B cell (primary cell): ENCODE measurements around the gene MOB1A. TPM values are rescaled to one million over a fixed set of nuclear protein-coding genes. Genes with fewer than 3 reads are reported as not detected.
"Not testable (repeated sequence)": the region's sequence is repeated elsewhere in the genome, so short reads cannot be mapped to it uniquely, and the experiment has no call there.

ENCODE experiments used
- ATAC-seq: fragments of 200-7000 bp; cut with Tn5 transposase; one replicate; pipeline ENCODE4 v1.10.0; 2021; ENCODE audit warnings: low read depth, mild to moderate bottlenecking, moderate number of reproducible peaks, moderate library complexity
- CTCF ChIA-PET: fragments of 350-600 bp; sonication (Branson Sonifier 250); formaldehyde crosslinking; loops from one replicate; lab custom pipeline; 2021; ENCODE audit warnings: antibody characterized with exemption, inconsistent platforms; lab: Charles Lee
- POLR2A ChIA-PET: fragments of 350-600 bp; sonication (Branson Sonifier 250); formaldehyde crosslinking; loops from one replicate; lab custom pipeline; 2021; ENCODE audit warnings: antibody characterized with exemption; lab: Charles Lee
- DNase-seq: peaks from one replicate; pipeline ENCODE4 v3.0.0; 2013
- H2AFZ ChIP-seq: 2 replicates; pipeline ENCODE4 v1.6.1; 2012; ENCODE audit warnings: mild to moderate bottlenecking, low read depth, low read length; ENCODE audit not compliant: insufficient read depth, poor library complexity, severe bottlenecking
- H3K27ac ChIP-seq, 2 donors: 1 replicate in 1 of 2; 2 replicates in 1 of 2; pipeline ENCODE4 v1.5.1; 2012 to 2013; ENCODE audit warnings: low read length in 2 of 2, mild to moderate bottlenecking in 2 of 2, moderate library complexity in 1 of 2
- H3K27me3 ChIP-seq, 4 experiments: fragments of 200-600 bp in 1 of 4; sonication (generic) in 1 of 4; replicated peaks in 1 of 4; 1 replicate in 2 of 4; 2 replicates in 2 of 4; pipeline versions ENCODE4 v1.6.1 to v1.7.0; 2013 to 2016; ENCODE audit warnings: low read length in 3 of 4, mild to moderate bottlenecking in 2 of 4, mixed read lengths in 1 of 4, moderate library complexity in 1 of 4; ENCODE audit not compliant: insufficient read depth in 4 of 4, control insufficient read depth in 3 of 4; ENCODE audit errors: control extremely low read depth in 1 of 4
- H3K36me3 ChIP-seq, 2 experiments: replicated peaks in 1 of 2; 1 replicate in 1 of 2; 2 replicates in 1 of 2; pipeline versions ENCODE4 v1.6.1 to v1.7.1; 2013; ENCODE audit warnings: low read length in 1 of 2; ENCODE audit not compliant: insufficient read depth in 2 of 2, control insufficient read depth in 1 of 2; ENCODE audit errors: control extremely low read depth in 1 of 2, extremely low read depth in 1 of 2
- H3K4me1 ChIP-seq, 2 donors: fragments of 200-600 bp in 1 of 2; sonication (generic) in 1 of 2; 1 replicate in 1 of 2; 2 replicates in 1 of 2; pipeline versions ENCODE4 v1.5.1 to v1.6.1; 2013 to 2017; ENCODE audit warnings: low read length in 2 of 2; ENCODE audit not compliant: control insufficient read depth in 2 of 2, insufficient read depth in 2 of 2
- H3K4me2 ChIP-seq: replicated peaks from 2 replicates; pipeline ENCODE3; 2012; ENCODE audit warnings: mild to moderate bottlenecking, low read depth, low read length; ENCODE audit not compliant: poor library complexity, severe bottlenecking
- H3K4me3 ChIP-seq, 5 experiments: fragments of 200-600 bp in 1 of 5; sonication (generic) in 1 of 5; 1 replicate in 3 of 5; 2 replicates in 2 of 5; pipeline versions ENCODE4 v1.5.1 to v1.7.0; 2011 to 2016; ENCODE audit warnings: low read length in 4 of 5, mild to moderate bottlenecking in 4 of 5, low read depth in 2 of 5, control low read depth in 1 of 5, moderate library complexity in 1 of 5; ENCODE audit not compliant: insufficient read depth in 1 of 5; ENCODE audit errors: control extremely low read depth in 1 of 5, extremely low read depth in 1 of 5
- H3K79me2 ChIP-seq: fragments of 200-600 bp; sonication (generic); one replicate; pipeline ENCODE4 v1.6.0; 2016; ENCODE audit warnings: low read length; ENCODE audit not compliant: control insufficient read depth, insufficient read depth
- H3K9ac ChIP-seq: fragments of 200-600 bp; sonication (generic); 2 replicates; pipeline ENCODE4 v1.6.1; 2017; ENCODE audit warnings: mild to moderate bottlenecking, low read length, moderate library complexity
- H3K9me3 ChIP-seq, 3 donors: one replicate each; pipeline versions ENCODE4 v1.6.1 to v1.7.1; 2013; ENCODE audit warnings: low read length in 2 of 3; ENCODE audit not compliant: control insufficient read depth in 2 of 3, insufficient read depth in 1 of 3; ENCODE audit errors: control extremely low read depth in 1 of 3
- H4K20me1 ChIP-seq: 2 replicates; pipeline ENCODE4 v1.6.0; 2012; ENCODE audit warnings: mild to moderate bottlenecking, low read length; ENCODE audit not compliant: insufficient read depth, control insufficient read depth, poor library complexity, severe bottlenecking
- H3K27ac Mint-ChIP-seq: one replicate; pipeline ENCODE4 v1.8.0; 2021; ENCODE audit warnings: mixed read lengths
- H3K27me3 Mint-ChIP-seq: one replicate; pipeline ENCODE4 v1.8.0; 2021; ENCODE audit warnings: mixed read lengths
- H3K4me1 Mint-ChIP-seq: one replicate; pipeline ENCODE4 v1.8.0; 2021; ENCODE audit warnings: mixed read lengths
- H3K4me3 Mint-ChIP-seq: one replicate; pipeline ENCODE4 v1.8.0; 2021; ENCODE audit warnings: mixed read lengths
- H3K9me3 Mint-ChIP-seq: one replicate; pipeline ENCODE4 v1.8.0; 2022; ENCODE audit warnings: mixed read lengths; ENCODE audit not compliant: insufficient read depth
- EZH2 ChIP-seq: IDR thresholded peaks from 2 replicates; pipeline ENCODE4 v1.6.1; 2012; ENCODE audit warnings: borderline replicate concordance, low read depth, mild to moderate bottlenecking, moderate library complexity, low read length; ENCODE audit not compliant: insufficient read depth, poor library complexity, severe bottlenecking
- WGBS: methylation state at CpG from one replicate; pipeline ENCODE4 v1.1.5; 2013; ENCODE audit warnings: missing lambda C conversion rate; ENCODE audit not compliant: insufficient coverage; 5-methylcytosine and 5-hydroxymethylcytosine counted together
- intact Hi-C: fragments of 100-400 bp; cut with micrococcal nuclease; formaldehyde crosslinking; loops from one replicate; pipeline ENCODE4 v1.10.0; 2022
- polyA plus RNA-seq: library from polyadenylated mRNA; depleted of rRNA; stranded (reverse); fragments of >200 nt; gene quantifications from 2 replicates; pipeline ENCODE4 v1.2.3, GENCODE V29; 2012
- total RNA-seq, 2 donors: library from RNA; stranded (reverse); fragments of 120-200 nt in 1 of 2; gene quantifications; 1 replicate in 1 of 2; 2 replicates in 1 of 2; pipeline versions ENCODE4 v1.2.3 to v1.2.4, GENCODE V29; 2013 to 2022
- TF ChIP-seq, protein P1 (sequence below): fragments of 200-600 bp; IDR thresholded peaks from one replicate; pipeline ENCODE4 v1.8.0; 2022; ENCODE audit warnings: antibody characterized with exemption, mild to moderate bottlenecking

Gene MOB1A
- total and polyA plus RNA-seq, 2 donors (not counting 1 experiment from before 2014, with no cell fraction given), result 43.3 to 219 TPM

DNA sequence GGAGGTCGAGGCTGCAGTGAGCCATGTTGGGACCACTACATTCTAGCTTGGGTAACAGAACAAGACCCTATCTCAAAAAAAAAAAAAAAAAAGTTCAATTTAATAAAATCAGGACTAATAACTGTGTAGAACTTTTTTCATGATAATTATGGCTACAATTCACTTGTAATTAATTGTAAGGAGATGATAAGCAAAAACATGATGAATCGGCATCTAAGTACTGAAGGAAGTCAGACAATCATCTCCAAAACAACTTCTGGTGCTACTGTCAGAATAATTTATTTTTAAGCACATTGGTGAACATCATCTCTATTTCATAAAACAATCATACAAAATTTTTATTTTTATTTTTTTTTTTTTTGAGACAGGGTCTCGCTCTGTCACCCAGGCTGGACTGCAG, 10.0 kb upstream of the MOB1A start:
- H2AFZ ChIP-seq, result no peak overlapping the region
- WGBS, result 88% methylated on average over 1 of the region's 3 CpGs

DNA sequence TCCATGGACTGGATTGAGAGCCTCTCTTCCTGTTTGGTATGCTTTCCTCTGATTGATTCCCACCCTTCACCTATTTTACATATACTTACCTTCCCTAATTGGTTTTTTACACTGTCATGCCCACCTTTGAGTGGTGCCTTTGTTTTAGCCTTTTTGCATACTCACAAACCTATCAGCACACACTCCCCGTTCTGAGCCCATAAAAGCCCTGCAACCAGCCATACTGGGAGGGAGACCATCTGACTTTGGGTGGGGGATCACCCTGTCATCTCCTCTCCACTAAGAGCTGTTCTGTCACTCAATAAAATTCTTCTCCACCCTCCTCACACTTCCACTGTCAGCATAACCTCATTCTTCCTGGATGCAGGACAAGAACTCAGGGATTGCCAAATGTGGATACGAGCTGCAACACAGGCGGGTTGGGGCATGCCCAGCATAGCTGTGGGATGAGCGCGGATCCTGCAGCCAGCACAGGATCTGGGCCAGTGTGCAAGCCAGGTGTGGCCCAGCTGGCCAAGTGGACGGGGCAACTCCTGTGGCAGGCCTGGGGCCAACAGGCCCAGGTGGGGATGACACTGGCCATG, 9.4 kb upstream of the MOB1A start:
- TF ChIP-seq EZH2, result no peak
- TF ChIP-seq, protein P1, sequence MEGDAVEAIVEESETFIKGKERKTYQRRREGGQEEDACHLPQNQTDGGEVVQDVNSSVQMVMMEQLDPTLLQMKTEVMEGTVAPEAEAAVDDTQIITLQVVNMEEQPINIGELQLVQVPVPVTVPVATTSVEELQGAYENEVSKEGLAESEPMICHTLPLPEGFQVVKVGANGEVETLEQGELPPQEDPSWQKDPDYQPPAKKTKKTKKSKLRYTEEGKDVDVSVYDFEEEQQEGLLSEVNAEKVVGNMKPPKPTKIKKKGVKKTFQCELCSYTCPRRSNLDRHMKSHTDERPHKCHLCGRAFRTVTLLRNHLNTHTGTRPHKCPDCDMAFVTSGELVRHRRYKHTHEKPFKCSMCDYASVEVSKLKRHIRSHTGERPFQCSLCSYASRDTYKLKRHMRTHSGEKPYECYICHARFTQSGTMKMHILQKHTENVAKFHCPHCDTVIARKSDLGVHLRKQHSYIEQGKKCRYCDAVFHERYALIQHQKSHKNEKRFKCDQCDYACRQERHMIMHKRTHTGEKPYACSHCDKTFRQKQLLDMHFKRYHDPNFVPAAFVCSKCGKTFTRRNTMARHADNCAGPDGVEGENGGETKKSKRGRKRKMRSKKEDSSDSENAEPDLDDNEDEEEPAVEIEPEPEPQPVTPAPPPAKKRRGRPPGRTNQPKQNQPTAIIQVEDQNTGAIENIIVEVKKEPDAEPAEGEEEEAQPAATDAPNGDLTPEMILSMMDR, result no peak
- no peak overlapping the region for H3K4me3 ChIP-seq
- POLR2A ChIA-PET, result no interaction called here
- no peak overlapping the region for H3K27ac ChIP-seq
- intact Hi-C loops, result no loop called here
- CTCF ChIA-PET, result interaction anchor here (2.1 to 4.9 kb wide), 2 partner anchors 9 to 11 kb away, joined by 7 to 29 read pairs; partner anchors contain the start of genes MOB1A and MTHFD2
- H3K27ac Mint-ChIP-seq, result no peak overlapping the region
- H3K27me3 ChIP-seq, result no peaks in the 10 kb centered on the region
- no peak for DNase-seq
- ATAC-seq, result no peak
- H3K9ac ChIP-seq, result no peak overlapping the region
- no peak overlapping the region for H3K4me2 ChIP-seq
- H3K36me3 ChIP-seq, result no peaks in the 10 kb centered on the region
- no peaks in the 10 kb centered on the region for H3K9me3 Mint-ChIP-seq
- H3K9me3 ChIP-seq, result peaks cover 0 to 15% (median 0%) of the 10 kb centered on the region in 3 donors
- no peaks in the 10 kb centered on the region for H3K27me3 Mint-ChIP-seq
- H4K20me1 ChIP-seq, result no peaks in the 10 kb centered on the region
- no peak overlapping the region for H2AFZ ChIP-seq
- peaks cover 24 to 31% of the 10 kb centered on the region in 2 donors for H3K4me1 ChIP-seq
- no peak overlapping the region for H3K4me3 Mint-ChIP-seq
- 99% methylated on average over 5 of the region's 6 CpGs for WGBS
- H3K4me1 Mint-ChIP-seq, result peaks cover 27% of the 10 kb centered on the region
- H3K79me2 ChIP-seq, result peaks cover 5% of the 10 kb centered on the region

More for the DNA sequence above, 10.0 kb upstream of the MOB1A start:
- H3K4me2 ChIP-seq, result no peak overlapping the region
- Mint-ChIP-seq H3K27me3 (no peaks in the 10 kb centered on the region), H3K27ac (no peak overlapping the region), H3K4me1 (peaks cover 25% of the 10 kb centered on the region), H3K4me3 (no peak overlapping the region), H3K9me3 (no peaks in the 10 kb centered on the region)
- peaks cover 5% of the 10 kb centered on the region for H3K79me2 ChIP-seq
- intact Hi-C loops, result no loop called here
- H3K27me3 ChIP-seq, result no peaks in the 10 kb centered on the region
- no peak overlapping the region for H3K27ac ChIP-seq
- no peak overlapping the region for H3K4me3 ChIP-seq
- TF ChIP-seq, protein P1, result no peak
- TF ChIP-seq EZH2, result no peak
- H3K4me1 ChIP-seq, result peaks cover 21 to 27% of the 10 kb centered on the region in 2 donors
- no peak for DNase-seq
- no peaks in the 10 kb centered on the region for H4K20me1 ChIP-seq
- H3K9ac ChIP-seq, result no peak overlapping the region
- H3K9me3 ChIP-seq, result peaks cover 0 to 15% (median 0%) of the 10 kb centered on the region in 3 donors
- ChIA-PET CTCF (interaction anchor here (2.1 to 4.9 kb wide), 2 partner anchors 10 kb away, joined by 7 to 29 read pairs; partner anchors contain the start of genes MOB1A and MTHFD2), POLR2A (no interaction called here)
- ATAC-seq, result no peak
- no peaks in the 10 kb centered on the region for H3K36me3 ChIP-seq

DNA sequence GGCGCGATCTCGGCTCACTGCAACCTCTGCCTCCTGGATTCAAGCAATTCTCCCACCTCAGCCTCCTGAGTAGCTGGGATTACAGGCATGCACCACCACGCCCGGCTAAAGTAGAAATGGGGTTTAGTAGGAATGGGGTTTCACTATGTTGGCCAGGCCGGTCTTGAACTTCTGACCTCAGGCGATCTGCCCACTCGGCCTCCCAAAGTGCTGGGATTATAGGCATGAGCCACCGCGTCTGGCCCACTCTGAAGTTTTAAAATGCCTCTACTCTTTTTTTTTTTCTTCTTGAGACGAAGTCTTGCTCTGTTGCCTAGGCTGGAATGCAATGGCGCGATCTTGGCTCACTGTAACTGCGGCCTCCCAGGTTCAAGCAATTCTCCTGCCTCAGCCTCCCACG, 8.0 kb upstream of the MOB1A start:
- ChIA-PET CTCF (interaction anchor here (0.8 to 4.9 kb wide), 3 partner anchors 12 to 18 kb away, joined by 3 to 29 read pairs (median 4); partner anchors contain the start of gene MTHFD2), POLR2A (interaction anchor here (1.1 to 1.9 kb wide), 3 partner anchors 11 to 19 kb away, joined by 3 to 11 read pairs (median 8); partner anchors contain the start of gene MTHFD2)
- not testable (repeated sequence) for H3K27me3 ChIP-seq, H3K27me3 Mint-ChIP-seq, H3K9ac ChIP-seq, DNase-seq, H3K36me3 ChIP-seq, H2AFZ ChIP-seq, H3K9me3 Mint-ChIP-seq, H3K4me3 ChIP-seq, H3K79me2 ChIP-seq, ATAC-seq, H4K20me1 ChIP-seq
- peaks cover 33% of the 10 kb centered on the region for H3K4me1 Mint-ChIP-seq
- 100% methylated on average over 10 of the region's 15 CpGs for WGBS
- H3K9me3 ChIP-seq, result peaks cover 0 to 15% (median 0%) of the 10 kb centered on the region in 3 donors
- peaks cover 32 to 42% of the 10 kb centered on the region in 2 donors for H3K4me1 ChIP-seq
- H3K4me2 ChIP-seq, result peak overlapping the region; percentile 59
- peak overlapping the region; percentile 37 for H3K27ac Mint-ChIP-seq
- intact Hi-C loops, result loop anchor here (1.0 kb wide), 2 partner anchors 8 to 13 kb away; partner anchors contain the start of gene MOB1A
- H3K27ac ChIP-seq, result peak overlapping the region in 1 of 2 donors; percentile 57
- H3K4me3 Mint-ChIP-seq, result peak overlapping the region; percentile 80
